ENCODE data around the gene DGKQ.

GRCh38 chr4:947491-947971, 25.8 kb downstream of the DGKQ start:
- TF ChIP-seq, protein P1, sequence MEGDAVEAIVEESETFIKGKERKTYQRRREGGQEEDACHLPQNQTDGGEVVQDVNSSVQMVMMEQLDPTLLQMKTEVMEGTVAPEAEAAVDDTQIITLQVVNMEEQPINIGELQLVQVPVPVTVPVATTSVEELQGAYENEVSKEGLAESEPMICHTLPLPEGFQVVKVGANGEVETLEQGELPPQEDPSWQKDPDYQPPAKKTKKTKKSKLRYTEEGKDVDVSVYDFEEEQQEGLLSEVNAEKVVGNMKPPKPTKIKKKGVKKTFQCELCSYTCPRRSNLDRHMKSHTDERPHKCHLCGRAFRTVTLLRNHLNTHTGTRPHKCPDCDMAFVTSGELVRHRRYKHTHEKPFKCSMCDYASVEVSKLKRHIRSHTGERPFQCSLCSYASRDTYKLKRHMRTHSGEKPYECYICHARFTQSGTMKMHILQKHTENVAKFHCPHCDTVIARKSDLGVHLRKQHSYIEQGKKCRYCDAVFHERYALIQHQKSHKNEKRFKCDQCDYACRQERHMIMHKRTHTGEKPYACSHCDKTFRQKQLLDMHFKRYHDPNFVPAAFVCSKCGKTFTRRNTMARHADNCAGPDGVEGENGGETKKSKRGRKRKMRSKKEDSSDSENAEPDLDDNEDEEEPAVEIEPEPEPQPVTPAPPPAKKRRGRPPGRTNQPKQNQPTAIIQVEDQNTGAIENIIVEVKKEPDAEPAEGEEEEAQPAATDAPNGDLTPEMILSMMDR (CRISPR knock-in tag; IDR thresholded peaks at IDR 0.05): no peak
- TF ChIP-seq CBX5 (CRISPR knock-in tag; IDR thresholded peaks at IDR 0.05; ENCODE audit: borderline replicate concordance) (no peak), PATZ1 (CRISPR knock-in tag; IDR thresholded peaks at IDR 0.05) (no peak), BHLHE40 (IDR thresholded peaks at IDR 0.05; ENCODE audit: low read length) (no peak), TBP (CRISPR knock-in tag; IDR thresholded peaks at IDR 0.05) (no peak), HNRNPK (IDR thresholded peaks at IDR 0.05; ENCODE audit: low read depth, low read length, poor library complexity, severe bottlenecking) (no peak), SKIL (CRISPR knock-in tag; IDR thresholded peaks at IDR 0.05; ENCODE audit: borderline replicate concordance) (no peak)
